Heart right ventricle (tissue), 16 donors: ENCODE results near the gene KIF26B. TPM values are rescaled to one million over a fixed set of nuclear protein-coding genes. Genes with fewer than 3 reads are reported as not detected.
A peak's percentile ranks its signal among the peaks of the same experiment; 100 is the strongest.

Experiments used
- ATAC-seq, 8 donors: fragments of 200-7000 bp; cut with Tn5 transposase; one replicate each; pipeline ENCODE4 v1.9.1; 2020; ENCODE audit warnings: mild to moderate bottlenecking in 8 of 8, moderate library complexity in 8 of 8, moderate number of reproducible peaks in 1 of 8
- DNase-seq, 2 donors: peaks; one replicate each; pipeline ENCODE4 v3.0.0-alpha.2; 2020
- H3K27ac ChIP-seq, 10 donors: fragments of 200-600 bp; sonication (generic) in 2 of 10; one replicate each; pipeline versions ENCODE4 v1.5.0 to v1.8.0; 2020 to 2022; ENCODE audit warnings: mild to moderate bottlenecking in 3 of 10
- H3K27me3 ChIP-seq, 7 donors: fragments of 200-600 bp; one replicate each; pipeline ENCODE4 v1.8.0; 2021 to 2022; ENCODE audit warnings: mild to moderate bottlenecking in 2 of 7
- H3K36me3 ChIP-seq, 9 donors: fragments of 200-600 bp; sonication (generic) in 1 of 9; one replicate each; pipeline versions ENCODE4 v1.5.0 to v1.8.0; 2020 to 2022; ENCODE audit warnings: mild to moderate bottlenecking in 2 of 9
- H3K4me1 ChIP-seq, 9 donors: fragments of 200-600 bp; sonication (generic) in 1 of 9; one replicate each; pipeline versions ENCODE4 v1.5.0 to v1.8.0; 2020 to 2022; ENCODE audit warnings: mild to moderate bottlenecking in 4 of 9
- H3K4me3 ChIP-seq, 10 donors: fragments of 200-600 bp; sonication (generic) in 2 of 10; one replicate each; pipeline versions ENCODE4 v1.5.0 to v1.8.0; 2020 to 2022; ENCODE audit warnings: mild to moderate bottlenecking in 7 of 10, moderate library complexity in 2 of 10
- H3K9me3 ChIP-seq, 11 donors: fragments of 200-600 bp in 10 of 11; sonication (generic) in 2 of 11; one replicate each; pipeline versions ENCODE4 v1.5.0 to v1.8.0; 2013 to 2022; ENCODE audit warnings: mild to moderate bottlenecking in 2 of 11, control low read depth in 1 of 11, moderate library complexity in 1 of 11
- WGBS, 2 donors: extraction: QIAGEN DNeasy Blood & Tissue Kit; methylation state at CpG; one replicate each; pipeline ENCODE4 v1.1.7; 2013; ENCODE audit warnings: inconsistent platforms in 1 of 2; 5-methylcytosine and 5-hydroxymethylcytosine counted together
- intact Hi-C, 10 donors: fragments of 100-400 bp; cut with DNase I; formaldehyde crosslinking; loops; one replicate each; pipeline versions ENCODE4 v1.11.1 to v1.14.2; 2022
- polyA plus RNA-seq, 2 donors: library from polyadenylated mRNA; stranded (reverse); fragments of 200-250 nt; gene quantifications; one replicate each; pipeline ENCODE4 v1.2.3, GENCODE V29; 2013
- total RNA-seq, 10 donors: library from RNA; stranded (reverse); fragmentation: NEBNext Ultra II Directional in 3 of 10; extraction: Animal tissue kit (Norgen Biotek cat#: 25700) in 3 of 10; gene quantifications; one replicate each; pipeline versions ENCODE4 v1.2.1 to v1.2.4, GENCODE V29; 2021 to 2023
- TF ChIP-seq, protein P1 (sequence below), 9 donors: fragments of 200-600 bp; sonication (generic) in 2 of 9; IDR thresholded peaks; one replicate each; pipeline versions ENCODE4 v1.5.0 to v1.8.0; 2021 to 2022; ENCODE audit warnings: antibody characterized with exemption in 9 of 9, mild to moderate bottlenecking in 5 of 9, moderate library complexity in 1 of 9
- donor health status: Arrhythmogenic right ventricular cardiomyopathy.
- donor health status: ischemic (EF 13 %, LVEDD 7.1; RV severe dilation, severe dysfunction).
- donor health status: healthy with polysubstance abuse.
- donor health status: DM: no; HTN: yes; CAD: no.
- donor health status: DM: no; HTN: no; CAD: no.
- donor health status: ischemic (EF 25% LVEDD 6.9; RV normal size, moderate dysfunction).
- donor health status: ischemic (EF 25% LVEDD 5.7; RV mildly dilated, moderate dysfunction).
- donor health status: healthy.
- donor health status: DM: yes; HTN: yes; CAD: no.
- donor health status: Ischemic cardiomyopathy.
- donor health status: ischemic (EF 35%, LVEDD 5.7; RV mildly dilated, moderate dysfunction).
- donor health status: nonischemic (EF 11% LVEDD 7.7; RV severe dilation, severe dysfunction).
- donor health status: DM: yes; HTN: yes; CAD: no.
- donor health status: PGD.
- donor health status: ischemic (EF 29% LVEDD 5.4; RV normal size, mild dysfunction).
- donor health status: nonischemic (EF 23%, LVEDD 6.1; RV moderate dilation, normal function).

KIF26B gene
- total and polyA plus RNA-seq, 12 donors: 0.66 to 8.8 (median 2.8) TPM

DNA sequence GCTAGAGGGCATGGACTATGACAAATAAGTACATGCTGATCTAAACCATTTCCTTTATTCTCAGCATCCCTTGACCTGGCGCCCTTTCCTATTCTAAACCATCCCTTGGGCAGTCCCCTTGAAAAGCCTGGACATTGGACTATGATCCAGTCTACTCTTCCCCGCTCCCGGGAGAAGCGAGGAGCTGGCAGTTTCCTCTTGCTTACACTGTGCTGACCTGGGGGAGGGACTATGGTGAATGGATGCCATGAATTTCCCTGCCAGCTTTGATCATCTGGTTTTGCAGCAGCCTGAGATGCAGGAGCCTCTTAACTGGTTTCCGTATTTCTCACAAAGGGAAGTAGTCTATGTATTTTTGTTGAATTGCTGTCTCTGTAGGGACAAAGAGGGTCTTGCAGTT lies 121.7 kb downstream of the KIF26B start:
- TF ChIP-seq, protein P1, sequence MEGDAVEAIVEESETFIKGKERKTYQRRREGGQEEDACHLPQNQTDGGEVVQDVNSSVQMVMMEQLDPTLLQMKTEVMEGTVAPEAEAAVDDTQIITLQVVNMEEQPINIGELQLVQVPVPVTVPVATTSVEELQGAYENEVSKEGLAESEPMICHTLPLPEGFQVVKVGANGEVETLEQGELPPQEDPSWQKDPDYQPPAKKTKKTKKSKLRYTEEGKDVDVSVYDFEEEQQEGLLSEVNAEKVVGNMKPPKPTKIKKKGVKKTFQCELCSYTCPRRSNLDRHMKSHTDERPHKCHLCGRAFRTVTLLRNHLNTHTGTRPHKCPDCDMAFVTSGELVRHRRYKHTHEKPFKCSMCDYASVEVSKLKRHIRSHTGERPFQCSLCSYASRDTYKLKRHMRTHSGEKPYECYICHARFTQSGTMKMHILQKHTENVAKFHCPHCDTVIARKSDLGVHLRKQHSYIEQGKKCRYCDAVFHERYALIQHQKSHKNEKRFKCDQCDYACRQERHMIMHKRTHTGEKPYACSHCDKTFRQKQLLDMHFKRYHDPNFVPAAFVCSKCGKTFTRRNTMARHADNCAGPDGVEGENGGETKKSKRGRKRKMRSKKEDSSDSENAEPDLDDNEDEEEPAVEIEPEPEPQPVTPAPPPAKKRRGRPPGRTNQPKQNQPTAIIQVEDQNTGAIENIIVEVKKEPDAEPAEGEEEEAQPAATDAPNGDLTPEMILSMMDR (IDR thresholded peaks at IDR 0.05): no peak
- H3K36me3 ChIP-seq: no peaks in the 10 kb centered on the region
- H3K4me1 ChIP-seq: no peaks in the 10 kb centered on the region
- peaks cover 0 to 5% (median 0%) of the 10 kb centered on the region in 11 donors for H3K9me3 ChIP-seq
- H3K27ac ChIP-seq: no peak overlapping the region
- DNase-seq (no peak), ATAC-seq (no peak)
- 63 to 78% methylated on average over 5 of the region's 5 CpGs for WGBS, 2 donors
- peaks cover 0 to 76% (median 13%) of the 10 kb centered on the region in 7 donors for H3K27me3 ChIP-seq
- intact Hi-C loops: no loop called here
- H3K4me3 ChIP-seq: no peak overlapping the region

DNA sequence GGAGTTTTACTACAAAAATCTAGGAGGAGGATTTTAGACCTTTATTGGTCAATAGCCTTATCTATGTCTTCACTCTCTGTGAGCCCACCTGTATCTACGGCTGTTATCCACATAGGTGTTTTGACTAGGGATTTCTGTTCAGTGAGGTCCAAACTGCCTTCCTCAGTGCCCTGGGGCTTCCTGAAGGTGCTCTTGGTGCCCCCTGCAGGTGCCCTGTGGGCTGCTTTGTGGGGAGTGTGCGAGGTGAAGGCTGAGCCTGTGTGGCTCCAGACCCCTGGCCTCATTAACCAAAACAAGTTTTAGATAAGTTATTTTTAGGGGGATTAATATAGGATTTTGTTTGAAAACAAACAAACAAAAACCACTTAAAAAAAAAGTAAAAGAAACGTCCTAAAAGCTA lies 122.5 kb downstream of the KIF26B start:
- intact Hi-C loops: no loop called here
- H3K27ac ChIP-seq: no peak overlapping the region
- no peak for DNase-seq

DNA sequence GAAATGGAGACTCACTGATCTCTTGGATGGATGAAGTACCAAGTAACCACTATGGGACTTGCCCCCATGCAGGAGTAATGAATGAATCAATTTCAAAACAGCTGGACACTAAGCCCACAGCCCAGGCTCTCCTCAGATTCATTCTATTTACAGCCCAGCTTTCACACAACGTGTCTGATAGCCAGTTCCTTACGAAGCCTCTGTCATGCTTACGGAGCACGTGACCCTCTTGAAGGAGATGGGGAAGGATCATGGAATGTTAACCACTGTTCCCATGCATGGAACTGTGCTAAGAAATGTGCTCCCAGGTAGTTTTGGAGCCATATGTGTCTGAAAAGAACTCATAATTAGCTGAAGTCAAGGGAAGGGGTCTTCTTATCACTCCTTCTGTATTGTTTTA lies 124.1 kb downstream of the KIF26B start:
- intact Hi-C loops: no loop called here
- Histone ChIP-seq H3K4me3 (no peak overlapping the region), H3K27me3 (peaks cover 0 to 53% (median 13%) of the 10 kb centered on the region in 7 donors), H3K4me1 (no peaks in the 10 kb centered on the region), H3K27ac (no peak overlapping the region), H3K9me3 (peaks cover 0 to 13% (median 0%) of the 10 kb centered on the region in 11 donors), H3K36me3 (no peaks in the 10 kb centered on the region)
- DNase-seq (no peak), ATAC-seq (no peak)
- TF ChIP-seq, protein P1 (IDR thresholded peaks at IDR 0.05): no peak
- WGBS, 2 donors: 68 to 73% methylated on average over 4 of the region's 4 CpGs

More for the DNA sequence above, 122.5 kb downstream of the KIF26B start:
- no peak overlapping the region for H3K4me3 ChIP-seq
- no peaks in the 10 kb centered on the region for H3K4me1 ChIP-seq
- ATAC-seq: no peak
- TF ChIP-seq, protein P1 (IDR thresholded peaks at IDR 0.05): peak in 1 of 9 donors; percentile 9
- no peaks in the 10 kb centered on the region for H3K36me3 ChIP-seq
- peaks cover 0 to under 1% (median 0%) of the 10 kb centered on the region in 11 donors for H3K9me3 ChIP-seq
- 87 to 88% methylated on average over 3 of the region's 3 CpGs for WGBS, 2 donors
- H3K27me3 ChIP-seq: peaks cover 0 to 69% (median 13%) of the 10 kb centered on the region in 7 donors

DNA sequence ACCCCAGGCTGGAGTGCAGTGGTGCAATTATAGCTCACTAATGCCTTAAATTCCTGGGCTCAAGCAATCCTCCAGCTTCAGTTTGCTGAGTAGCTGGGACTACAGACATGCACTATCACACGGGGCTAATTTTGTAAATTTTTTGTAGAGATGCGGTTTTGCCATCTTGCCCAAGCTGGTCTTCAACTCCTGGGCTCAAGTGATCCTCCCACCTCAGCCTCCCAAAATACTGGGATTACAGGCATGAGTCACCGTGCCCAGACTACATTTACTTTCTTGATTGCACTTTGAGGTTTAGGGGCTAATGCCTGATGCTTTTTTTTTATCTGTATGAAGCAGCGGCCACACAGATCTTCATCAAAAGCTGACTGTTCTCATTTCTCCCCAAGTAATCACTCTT lies 124.6 kb downstream of the KIF26B start:
- Histone ChIP-seq H3K27ac (no peak overlapping the region), H3K4me1 (no peaks in the 10 kb centered on the region), H3K4me3 (no peak overlapping the region), H3K36me3 (no peaks in the 10 kb centered on the region), H3K27me3 (peaks cover 0 to 50% (median 13%) of the 10 kb centered on the region in 7 donors), H3K9me3 (peaks cover 0 to 13% (median 0%) of the 10 kb centered on the region in 11 donors)
- 74 to 87% methylated on average over 4 of the region's 4 CpGs for WGBS, 2 donors
- ATAC-seq: no peak
- no peak for DNase-seq
- intact Hi-C loops: no loop called here
- TF ChIP-seq, protein P1 (IDR thresholded peaks at IDR 0.05): no peak
